ENCODE measurements around the gene KDM2A. TPM values are rescaled to one million over a fixed set of nuclear protein-coding genes. Genes with fewer than 3 reads are reported as not detected.
"Not testable (repeated sequence)": the region's sequence is repeated elsewhere in the genome, so short reads cannot be mapped to it uniquely, and the experiment has no call there.

The KDM2A gene
- total RNA-seq, 6 experiments from 2014 or later: 23.8 to 37.1 (median 33.4) TPM

- intact Hi-C loops (cut with DNase I): no loop called here
- H3K27me3 ChIP-seq: no peaks in the 10 kb centered on the region
- 92% methylated on average over 1 of the region's 1 CpG for WGBS (ENCODE audit: insufficient coverage, low coverage, low lambda C conversion rate, missing lambda C conversion rate)
- no peak for ATAC-seq
- H3K4me1 ChIP-seq: peaks cover 0 to 24% (median 4%) of the 10 kb centered on the region in 4 donors
- no peaks in the 10 kb centered on the region for H3K9me3 ChIP-seq
- DNase-seq: no peak
- no peak overlapping the region for H3K27ac ChIP-seq
- H3K36me3 ChIP-seq: peaks cover 0 to 4% (median 0%) of the 10 kb centered on the region in 4 donors
- TF ChIP-seq CTCF (IDR thresholded peaks at IDR 0.05) (no peak), POLR2A (IDR thresholded peaks at IDR 0.05) (no peak)
- H3K4me3 ChIP-seq: no peak overlapping the region
These were observed 48.7 kb downstream of the KDM2A start for GRCh38 chr11:67167719-67168118.

DNA sequence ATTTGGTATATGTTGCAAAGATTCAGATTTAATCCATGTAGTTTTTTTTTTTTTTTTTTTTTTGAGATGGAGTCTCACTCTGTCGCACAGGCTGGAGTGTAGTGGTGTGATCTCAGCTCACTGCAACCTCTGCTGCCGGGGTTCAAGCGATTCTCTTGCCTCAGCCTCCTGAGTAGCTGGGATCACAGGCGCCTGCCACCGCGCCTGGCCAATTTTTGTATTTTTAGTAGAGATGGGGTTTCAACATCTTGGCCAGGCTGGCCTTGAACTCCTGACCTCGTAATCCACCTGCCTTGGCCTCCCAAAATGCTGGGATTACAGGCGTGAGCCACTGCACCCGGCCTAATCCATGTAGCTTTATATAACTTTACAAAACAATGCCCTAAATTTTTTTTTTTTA lies 49.8 kb downstream of the KDM2A start:
- Histone ChIP-seq H3K4me1 (peaks cover 0 to 24% (median 4%) of the 10 kb centered on the region in 4 donors), H3K27ac (peak overlapping the region in 1 of 3 donors; percentile 48), H3K4me3 (peak overlapping the region in 1 of 3 donors; percentile 5)
- intact Hi-C loops (cut with DNase I); H3K27me3 ChIP-seq; H3K9me3 ChIP-seq; H3K36me3 ChIP-seq: not testable (repeated sequence)
- ATAC-seq (peak in 3 of 4 donors; percentile 22 to 44 (median 39)), DNase-seq (peak in 2 of 3 donors; percentile 57 to 58)
- 37% methylated on average over 9 of the region's 9 CpGs for WGBS (ENCODE audit: insufficient coverage, low coverage, low lambda C conversion rate, missing lambda C conversion rate)

DNA sequence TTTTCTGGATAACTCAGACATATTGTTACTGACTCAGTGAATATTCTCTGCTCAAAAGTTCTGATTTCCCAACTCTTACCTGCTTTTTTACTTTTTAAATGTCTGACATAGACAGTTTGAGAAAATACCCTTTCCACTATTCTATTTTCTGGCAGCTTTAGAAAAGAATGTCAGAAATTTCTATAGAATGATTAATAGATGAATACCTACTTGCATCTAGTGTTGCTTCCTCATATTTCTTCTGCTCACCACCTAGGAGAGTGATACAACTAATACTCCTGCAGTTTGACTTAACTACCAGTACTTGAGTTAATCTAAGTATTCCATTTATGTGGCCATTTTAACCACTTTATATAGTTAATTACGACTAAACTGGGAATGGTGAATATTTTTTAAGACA lies 55.2 kb downstream of the KDM2A start:
- ATAC-seq (no peak), DNase-seq (no peak)
- 93% methylated on average over 1 of the region's 1 CpG for WGBS (ENCODE audit: insufficient coverage, low coverage, low lambda C conversion rate, missing lambda C conversion rate)
- intact Hi-C loops (cut with DNase I): loop anchor here in 1 of 2 donors (10.0 kb wide), 1 partner anchor 50 kb away; no protein-coding TSS in a partner anchor
- Histone ChIP-seq H3K9me3 (no peaks in the 10 kb centered on the region), H3K36me3 (no peaks in the 10 kb centered on the region), H3K27me3 (no peaks in the 10 kb centered on the region), H3K4me1 (peaks cover 0 to 1% (median 0%) of the 10 kb centered on the region in 4 donors), H3K4me3 (no peak overlapping the region), H3K27ac (no peak overlapping the region)
- no peak for TF ChIP-seq CTCF (IDR thresholded peaks at IDR 0.05)
- TF ChIP-seq POLR2A (IDR thresholded peaks at IDR 0.05): no peak

- intact Hi-C loops (cut with DNase I): loop anchor here in 1 of 2 donors (10.0 kb wide), 1 partner anchor 53 kb away; no protein-coding TSS in a partner anchor
- Histone ChIP-seq H3K36me3 (peaks cover 2 to 31% (median 10%) of the 10 kb centered on the region in 4 donors), H3K4me3 (no peak overlapping the region), H3K9me3 (no peaks in the 10 kb centered on the region), H3K27ac (no peak overlapping the region), H3K4me1 (no peaks in the 10 kb centered on the region), H3K27me3 (no peaks in the 10 kb centered on the region)
- DNase-seq: no peak
- ATAC-seq: no peak
- TF ChIP-seq CTCF (IDR thresholded peaks at IDR 0.05) (no peak), POLR2A (IDR thresholded peaks at IDR 0.05) (no peak)
- WGBS (ENCODE audit: insufficient coverage, low coverage, low lambda C conversion rate, missing lambda C conversion rate): 86% methylated on average over 8 of the region's 9 CpGs
These were observed 58.6 kb downstream of the KDM2A start for GRCh38 chr11:67177399-67178281.

DNA sequence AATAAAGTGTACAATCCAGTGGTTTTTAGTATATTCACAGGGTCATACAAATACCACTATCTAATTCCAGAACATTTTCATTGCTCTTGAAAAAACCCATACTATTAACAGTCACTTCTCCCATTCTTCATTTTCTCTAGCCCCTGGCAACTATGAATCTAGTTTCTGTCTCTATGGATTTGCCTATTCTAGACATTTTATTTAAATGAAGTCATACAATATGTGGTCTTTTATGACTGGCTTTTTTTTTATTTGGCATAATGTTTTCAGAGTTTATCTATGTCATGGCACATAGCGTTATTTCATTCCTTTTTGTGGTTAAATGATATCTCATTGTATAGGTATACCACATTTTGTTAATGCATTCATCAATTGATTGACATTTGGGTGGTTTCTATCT lies 59.4 kb downstream of the KDM2A start:
- 89% methylated on average over 1 of the region's 1 CpG for WGBS (ENCODE audit: insufficient coverage, low coverage, low lambda C conversion rate, missing lambda C conversion rate)
- ATAC-seq (no peak), DNase-seq (no peak)
- no peaks in the 10 kb centered on the region for H3K27me3 ChIP-seq
- TF ChIP-seq POLR2A (IDR thresholded peaks at IDR 0.05) (no peak), CTCF (IDR thresholded peaks at IDR 0.05) (no peak)
- H3K4me1 ChIP-seq: no peaks in the 10 kb centered on the region
- intact Hi-C loops (cut with DNase I): loop anchor here in 1 of 2 donors (10.0 kb wide), 1 partner anchor 54 kb away; no protein-coding TSS in a partner anchor
- H3K9me3 ChIP-seq: no peaks in the 10 kb centered on the region
- H3K4me3 ChIP-seq: no peak overlapping the region
- H3K36me3 ChIP-seq: peaks cover 2 to 37% (median 14%) of the 10 kb centered on the region in 4 donors
- no peak overlapping the region for H3K27ac ChIP-seq
